Stomach (tissue), 9 donors: Measurements from ENCODE around the gene PHF21A. TPM values are rescaled to one million over a fixed set of nuclear protein-coding genes. Genes with fewer than 3 reads are reported as not detected.

Source experiments
- DNase-seq, 2 donors: peaks; one replicate each; pipeline versions ENCODE4 v3.0.0 to v3.0.0-alpha.2; 2013 to 2019
- H3K27ac ChIP-seq, 5 donors: fragments of 200-600 bp in 4 of 5; sonication (generic) in 4 of 5; one replicate each; pipeline ENCODE4 v1.5.1; 2013 to 2019; ENCODE audit warnings: mild to moderate bottlenecking in 1 of 5, moderate library complexity in 1 of 5
- H3K27me3 ChIP-seq, 3 donors: fragments of 200-600 bp; sonication (generic); one replicate each; pipeline ENCODE4 v1.5.1; 2017 to 2019; ENCODE audit warnings: mixed run types in 1 of 3
- H3K36me3 ChIP-seq, 4 donors: fragments of 200-600 bp; sonication (generic); 1 replicate in 3 of 4; 2 replicates in 1 of 4; pipeline ENCODE4 v1.5.1; 2016 to 2019
- H3K4me1 ChIP-seq, 4 donors: fragments of 200-600 bp; sonication (generic); one replicate each; pipeline ENCODE4 v1.5.1; 2016 to 2019
- H3K4me3 ChIP-seq, 4 donors: fragments of 200-600 bp; sonication (generic) in 3 of 4; one replicate each; pipeline ENCODE4 v1.5.1; 2016 to 2019; ENCODE audit warnings: mild to moderate bottlenecking in 1 of 4
- H3K9me3 ChIP-seq, 4 donors: fragments of 200-600 bp; sonication (generic); one replicate each; pipeline ENCODE4 v1.5.1; 2016 to 2019
- EP300 ChIP-seq: sonication (generic); formaldehyde crosslinking; IDR thresholded peaks from one replicate; pipeline ENCODE4 v1.6.1; 2017; ENCODE audit warnings: antibody characterized with exemption
- POLR2A ChIP-seq, 4 donors: fragments of 450-650 bp; IDR thresholded peaks; one replicate each; pipeline ENCODE4 v1.6.1; 2016; ENCODE audit warnings: antibody characterized with exemption in 4 of 4, control low read depth in 2 of 4, mild to moderate bottlenecking in 1 of 4, moderate library complexity in 1 of 4
- POLR2AphosphoS5 ChIP-seq, 3 donors: sonication (generic); formaldehyde crosslinking; IDR thresholded peaks; one replicate each; pipeline ENCODE4 v1.6.1; 2016; ENCODE audit warnings: antibody characterized with exemption in 3 of 3
- WGBS, 5 donors: extraction: QIAGEN DNeasy Blood & Tissue Kit in 3 of 5; methylation state at CpG; one replicate each; pipeline versions ENCODE4 v1.1.5 to v1.1.7; 2013 to 2018; 5-methylcytosine and 5-hydroxymethylcytosine counted together
- intact Hi-C: fragments of 100-400 bp; cut with DNase I; formaldehyde crosslinking; loops from one replicate; pipeline ENCODE4 v1.15.1; 2023; ENCODE audit warnings: low total_unique reads
- polyA plus RNA-seq, 3 donors: library from polyadenylated mRNA; stranded (reverse); fragments of 200-250 nt; gene quantifications; one replicate each; pipeline ENCODE4 v1.2.3, GENCODE V29; 2013
- total RNA-seq, 5 donors: library from RNA; depleted of rRNA; stranded (reverse); fragments of >200 nt; gene quantifications; one replicate each; pipeline versions ENCODE4 v1.1.0 to v1.2.3, GENCODE V29; 2014 to 2016
- TF ChIP-seq, protein P1 (sequence below), 7 experiments: fragments of 450-650 bp in 4 of 7; fragments of 200-600 bp in 3 of 7; sonication (generic) in 3 of 7; IDR thresholded peaks; one replicate each; pipeline ENCODE4 v1.5.1; 2016 to 2019; ENCODE audit warnings: antibody characterized with exemption in 7 of 7, control low read depth in 2 of 7, mild to moderate bottlenecking in 1 of 7
- donor health status: healthy with polysubstance abuse.
- donor health status: Bipolar disorder and iron deficiency.
- donor health status: healthy.

Gene PHF21A
- total and polyA plus RNA-seq, 8 donors, result 6.1 to 67.0 (median 18.6) TPM

DNA sequence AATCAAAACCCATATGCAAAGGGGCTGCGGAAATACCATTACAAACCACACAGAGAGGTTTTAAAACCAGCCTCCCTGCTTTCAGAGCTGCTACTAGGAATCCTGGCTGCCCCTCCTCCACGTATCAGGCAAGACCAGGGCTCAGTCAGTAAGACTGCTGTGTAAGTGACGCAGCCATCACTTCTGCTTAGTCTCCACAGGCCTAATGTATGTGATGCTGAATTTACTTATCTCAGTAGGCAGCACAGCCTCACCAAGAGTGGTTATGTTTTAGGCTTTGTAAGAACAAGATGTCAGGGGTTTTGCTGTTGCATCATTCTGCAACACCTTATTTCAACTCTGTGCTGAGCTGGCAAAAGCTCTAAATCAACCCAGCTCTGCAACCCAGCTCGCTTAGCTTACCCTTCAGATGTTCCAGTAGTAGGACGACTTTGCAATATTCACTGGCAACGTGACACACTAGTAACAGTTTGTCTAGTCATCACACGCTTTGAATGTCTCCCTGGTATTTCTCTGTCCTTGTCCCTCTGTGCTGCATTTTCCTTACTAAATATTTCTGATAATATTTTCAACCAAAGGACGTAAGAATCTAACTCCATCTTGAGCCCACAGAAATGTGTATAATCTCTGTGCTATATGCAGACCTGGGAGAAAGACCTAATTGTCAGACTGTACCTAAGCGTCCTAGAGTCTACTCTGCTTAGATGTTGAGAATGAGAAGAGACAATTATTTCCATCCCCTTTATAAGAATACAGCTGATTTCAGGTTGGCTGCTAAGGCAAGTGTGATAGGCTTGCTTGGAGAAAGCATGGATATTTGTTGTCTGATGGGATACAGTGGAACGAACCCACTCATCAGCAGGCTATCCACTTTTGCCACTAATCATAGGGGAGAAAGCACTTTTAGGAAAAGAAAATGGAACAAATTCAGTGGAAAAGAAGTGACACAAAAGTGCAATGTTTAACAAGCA is 126.6 kb downstream of the PHF21A start:
- TF ChIP-seq, protein P1, sequence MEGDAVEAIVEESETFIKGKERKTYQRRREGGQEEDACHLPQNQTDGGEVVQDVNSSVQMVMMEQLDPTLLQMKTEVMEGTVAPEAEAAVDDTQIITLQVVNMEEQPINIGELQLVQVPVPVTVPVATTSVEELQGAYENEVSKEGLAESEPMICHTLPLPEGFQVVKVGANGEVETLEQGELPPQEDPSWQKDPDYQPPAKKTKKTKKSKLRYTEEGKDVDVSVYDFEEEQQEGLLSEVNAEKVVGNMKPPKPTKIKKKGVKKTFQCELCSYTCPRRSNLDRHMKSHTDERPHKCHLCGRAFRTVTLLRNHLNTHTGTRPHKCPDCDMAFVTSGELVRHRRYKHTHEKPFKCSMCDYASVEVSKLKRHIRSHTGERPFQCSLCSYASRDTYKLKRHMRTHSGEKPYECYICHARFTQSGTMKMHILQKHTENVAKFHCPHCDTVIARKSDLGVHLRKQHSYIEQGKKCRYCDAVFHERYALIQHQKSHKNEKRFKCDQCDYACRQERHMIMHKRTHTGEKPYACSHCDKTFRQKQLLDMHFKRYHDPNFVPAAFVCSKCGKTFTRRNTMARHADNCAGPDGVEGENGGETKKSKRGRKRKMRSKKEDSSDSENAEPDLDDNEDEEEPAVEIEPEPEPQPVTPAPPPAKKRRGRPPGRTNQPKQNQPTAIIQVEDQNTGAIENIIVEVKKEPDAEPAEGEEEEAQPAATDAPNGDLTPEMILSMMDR (IDR thresholded peaks at IDR 0.05), result no peak
- TF ChIP-seq POLR2AphosphoS5 (IDR thresholded peaks at IDR 0.05), result peak in 1 of 3 donors; percentile 15
- Histone ChIP-seq H3K4me1 (peaks cover 12 to 48% (median 19%) of the 10 kb centered on the region in 4 donors), H3K9me3 (no peaks in the 10 kb centered on the region), H3K36me3 (no peaks in the 10 kb centered on the region), H3K27me3 (no peaks in the 10 kb centered on the region), H3K27ac (peak overlapping the region in 2 of 5 donors; percentile 43 to 78), H3K4me3 (no peak overlapping the region)
- peak in 1 of 2 donors; percentile 66 for DNase-seq
- intact Hi-C loops, result no loop called here
- 82 to 90% (median 86%) methylated on average over 10 of the region's 10 CpGs for WGBS, 5 donors

DNA sequence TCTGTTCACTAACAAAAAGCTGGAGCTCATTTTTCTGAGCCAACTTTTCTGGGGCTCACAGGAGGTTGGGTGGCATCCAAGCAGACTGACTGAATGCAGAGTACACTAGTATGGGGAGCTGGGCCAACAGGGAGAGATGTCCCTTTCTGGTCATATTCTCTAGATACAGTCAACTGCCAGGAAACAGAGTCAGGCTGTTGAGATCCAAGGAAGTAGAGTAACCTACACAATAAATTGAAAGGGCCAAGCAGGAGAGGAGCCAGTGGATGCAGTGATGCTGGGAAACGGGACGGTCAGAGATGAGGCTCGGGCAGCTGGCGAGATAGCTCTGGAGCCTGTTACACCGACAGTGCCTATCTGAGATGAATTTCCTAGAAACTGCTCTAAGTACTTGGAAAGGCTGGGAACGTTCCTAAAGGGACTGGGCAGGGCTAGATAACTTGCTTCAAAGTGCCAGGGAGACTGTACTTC is 127.7 kb downstream of the PHF21A start:
- DNase-seq, result peak in 1 of 2 donors; percentile 85
- H3K27me3 ChIP-seq, result no peaks in the 10 kb centered on the region
- H3K9me3 ChIP-seq, result no peaks in the 10 kb centered on the region
- TF ChIP-seq POLR2AphosphoS5 (IDR thresholded peaks at IDR 0.05), result peak in 2 of 3 donors; percentile 9 to 20
- TF ChIP-seq, protein P1 (IDR thresholded peaks at IDR 0.05), result no peak
- no peaks in the 10 kb centered on the region for H3K36me3 ChIP-seq
- no peak overlapping the region for H3K4me3 ChIP-seq
- H3K4me1 ChIP-seq, result peaks cover 12 to 55% (median 19%) of the 10 kb centered on the region in 4 donors
- 40 to 66% (median 59%) methylated on average over 6 of the region's 6 CpGs for WGBS, 5 donors
- H3K27ac ChIP-seq, result peak overlapping the region in 3 of 5 donors; percentile 42 to 78 (median 43)
- intact Hi-C loops, result no loop called here

DNA sequence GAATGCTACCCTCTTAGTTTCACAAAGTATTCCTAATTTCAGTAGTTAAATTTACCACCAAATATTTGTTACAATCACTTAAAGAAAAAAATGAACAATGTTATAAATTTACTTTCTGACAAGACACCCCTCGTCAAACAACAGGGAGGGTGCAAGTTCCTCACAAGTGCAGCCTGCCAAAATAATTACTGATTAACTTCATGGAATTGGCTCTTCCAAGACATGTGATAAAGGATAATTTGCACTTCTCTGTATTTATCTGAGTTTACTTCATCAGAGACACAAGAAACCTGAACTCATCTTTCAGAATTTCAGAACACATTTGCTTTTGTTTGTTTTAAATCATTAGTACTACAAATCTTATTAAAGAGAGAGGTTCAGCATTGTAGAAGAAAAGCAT is 132.3 kb downstream of the PHF21A start:
- no peak for TF ChIP-seq POLR2A (IDR thresholded peaks at IDR 0.05)
- no peak for TF ChIP-seq EP300
- no peak for TF ChIP-seq POLR2AphosphoS5 (IDR thresholded peaks at IDR 0.05)
- TF ChIP-seq, protein P1 (IDR thresholded peaks at IDR 0.05), result no peak
- Histone ChIP-seq H3K4me3 (no peak overlapping the region), H3K27me3 (no peaks in the 10 kb centered on the region), H3K27ac (no peak overlapping the region), H3K9me3 (no peaks in the 10 kb centered on the region), H3K4me1 (peaks cover 7 to 28% (median 14%) of the 10 kb centered on the region in 4 donors), H3K36me3 (no peaks in the 10 kb centered on the region)
- 36 to 63% (median 50%) methylated on average over 1 of the region's 1 CpG for WGBS, 5 donors
- DNase-seq, result no peak
- intact Hi-C loops, result no loop called here

DNA sequence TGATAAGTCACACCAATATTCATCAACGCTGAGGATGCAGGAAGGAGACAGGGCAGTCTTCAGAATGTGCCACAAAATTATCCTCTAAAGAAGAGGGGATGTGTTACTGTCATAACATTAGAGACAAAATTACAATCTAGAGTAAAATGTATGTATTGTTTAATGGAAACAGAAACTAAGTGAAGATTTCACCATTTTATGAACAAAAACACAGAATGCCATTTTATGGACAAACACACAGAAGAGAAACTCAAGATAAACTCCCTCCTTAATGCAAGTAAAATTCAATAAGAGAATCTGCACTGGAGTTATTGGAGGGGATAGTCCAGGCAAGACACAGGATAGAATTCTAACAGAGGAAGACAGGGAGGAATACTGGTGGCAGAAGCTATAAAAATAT is 136.0 kb downstream of the PHF21A start:
- WGBS, 5 donors, result 94 to 100% (median 97%) methylated on average over 1 of the region's 1 CpG

More for the DNA sequence above, 136.0 kb downstream of the PHF21A start:
- Histone ChIP-seq H3K9me3 (no peaks in the 10 kb centered on the region), H3K27me3 (no peaks in the 10 kb centered on the region), H3K36me3 (no peaks in the 10 kb centered on the region), H3K4me1 (peaks cover 0 to 36% (median 23%) of the 10 kb centered on the region in 4 donors), H3K27ac (no peak overlapping the region), H3K4me3 (no peak overlapping the region)
- TF ChIP-seq EP300 (no peak), POLR2A (IDR thresholded peaks at IDR 0.05) (no peak), POLR2AphosphoS5 (IDR thresholded peaks at IDR 0.05) (no peak)
- TF ChIP-seq, protein P1 (IDR thresholded peaks at IDR 0.05), result no peak
- no peak for DNase-seq
- intact Hi-C loops, result no loop called here
